PC-3 (cell line): ENCODE data around the gene CTRB2.

Experiments
- EZH2 ChIP-seq: fragments of 300-600 bp; sonication (generic); IDR thresholded peaks from one replicate; pipeline ENCODE4 v1.6.1; 2017; ENCODE audit warnings: antibody characterized with exemption, mild to moderate bottlenecking, low read length; ENCODE audit not compliant: unreplicated experiment
- TF ChIP-seq, protein P1 (sequence below): fragments of 300-600 bp; sonication (generic); conservative IDR thresholded peaks from 2 replicates; pipeline ENCODE4 v1.5.1; 2017; ENCODE audit warnings: antibody characterized with exemption, low read depth, mild to moderate bottlenecking, low read length

DNA sequence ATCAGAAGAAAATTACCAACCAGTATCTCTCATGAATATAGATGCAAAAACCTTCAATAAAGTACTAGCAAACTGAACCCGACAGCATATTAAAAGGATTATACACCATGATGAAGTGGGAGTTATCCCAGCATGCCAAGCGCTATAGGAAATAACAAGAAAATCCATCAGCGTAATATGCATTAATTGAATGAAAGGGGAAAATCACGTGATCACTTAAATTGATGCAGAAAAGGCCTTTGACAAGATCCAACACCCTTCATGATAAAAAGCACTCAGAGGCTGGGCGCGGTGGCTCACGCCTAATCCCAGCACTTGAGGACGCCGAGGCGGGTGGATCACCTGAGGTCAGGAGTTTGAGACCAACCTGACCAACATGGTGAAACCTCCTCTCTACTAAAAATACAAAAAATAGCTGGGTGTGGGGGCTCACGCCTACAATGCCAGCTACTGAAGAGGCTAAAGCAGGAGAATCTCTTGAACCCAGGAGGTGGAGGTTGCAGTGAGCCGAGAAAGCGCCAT, 4.8 kb downstream of the CTRB2 start:
- TF ChIP-seq, protein P1, sequence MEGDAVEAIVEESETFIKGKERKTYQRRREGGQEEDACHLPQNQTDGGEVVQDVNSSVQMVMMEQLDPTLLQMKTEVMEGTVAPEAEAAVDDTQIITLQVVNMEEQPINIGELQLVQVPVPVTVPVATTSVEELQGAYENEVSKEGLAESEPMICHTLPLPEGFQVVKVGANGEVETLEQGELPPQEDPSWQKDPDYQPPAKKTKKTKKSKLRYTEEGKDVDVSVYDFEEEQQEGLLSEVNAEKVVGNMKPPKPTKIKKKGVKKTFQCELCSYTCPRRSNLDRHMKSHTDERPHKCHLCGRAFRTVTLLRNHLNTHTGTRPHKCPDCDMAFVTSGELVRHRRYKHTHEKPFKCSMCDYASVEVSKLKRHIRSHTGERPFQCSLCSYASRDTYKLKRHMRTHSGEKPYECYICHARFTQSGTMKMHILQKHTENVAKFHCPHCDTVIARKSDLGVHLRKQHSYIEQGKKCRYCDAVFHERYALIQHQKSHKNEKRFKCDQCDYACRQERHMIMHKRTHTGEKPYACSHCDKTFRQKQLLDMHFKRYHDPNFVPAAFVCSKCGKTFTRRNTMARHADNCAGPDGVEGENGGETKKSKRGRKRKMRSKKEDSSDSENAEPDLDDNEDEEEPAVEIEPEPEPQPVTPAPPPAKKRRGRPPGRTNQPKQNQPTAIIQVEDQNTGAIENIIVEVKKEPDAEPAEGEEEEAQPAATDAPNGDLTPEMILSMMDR, result no peak
- TF ChIP-seq EZH2, result no peak
